OCI-M2 (cell line): ENCODE data around the gene KIF5C.
"Not testable (repeated sequence)": the region's sequence is repeated elsewhere in the genome, so short reads cannot be mapped to it uniquely, and the experiment has no call there.

Source experiments
- DNase-seq: peaks from one replicate; lab custom pipeline; 2025; ENCODE audit not compliant: unreplicated experiment; lab: John Stamatoyannopoulos, UW

The KIF5C gene

GRCh38 chr2:148874868-148875341 lies at the start of gene KIF5C:
KIF5C (plus strand) TSS chr2:148875227; CDS start chr2:148875618, 391 bp downstream.
- no peak for DNase-seq

- no peak for DNase-seq
These were observed 48.2 kb upstream of the KIF5C start for GRCh38 chr2:148826791-148827190.

DNA sequence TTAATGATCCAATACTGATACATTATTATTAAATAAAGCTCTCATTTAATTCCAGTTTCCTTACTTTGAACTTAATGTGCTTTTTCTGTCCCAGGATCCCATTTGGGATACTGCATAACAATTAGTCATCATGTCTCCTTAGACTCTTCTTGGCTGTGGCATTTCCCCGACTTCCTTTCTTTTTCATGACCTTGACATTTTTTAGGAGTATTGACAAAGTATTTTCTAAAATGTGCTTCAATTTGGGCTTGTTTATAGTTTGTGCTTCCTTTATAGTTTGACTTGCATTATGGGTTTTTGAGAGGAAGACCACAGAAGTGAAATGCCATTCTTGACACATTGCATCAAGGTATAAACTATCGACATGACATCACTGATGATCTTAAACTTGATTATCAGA lies 46.1 kb upstream of the KIF5C start:
- no peak for DNase-seq

DNA sequence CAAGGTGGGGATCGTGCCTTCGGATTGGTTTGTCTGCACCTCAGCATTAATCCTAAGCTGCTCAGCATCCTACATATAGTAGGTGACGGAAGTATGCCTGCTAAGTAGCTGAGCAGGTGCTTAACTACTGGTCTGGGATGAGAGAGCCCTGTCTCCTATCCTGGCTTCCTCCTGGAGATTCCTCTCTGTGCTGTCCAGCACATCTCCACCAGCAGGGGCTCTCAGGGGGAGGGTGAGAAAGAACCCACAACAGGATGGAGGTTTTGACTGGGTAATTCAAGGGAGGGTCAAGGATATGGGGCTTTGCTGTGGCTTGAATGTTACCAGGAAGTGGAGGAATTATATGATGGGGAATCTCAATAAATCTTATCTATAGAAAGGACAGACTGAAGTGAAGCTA lies 45.4 kb upstream of the KIF5C start:
- no peak for DNase-seq

- DNase-seq = no peak
These were observed 42.4 kb upstream of the KIF5C start for GRCh38 chr2:148832637-148833036.

DNA sequence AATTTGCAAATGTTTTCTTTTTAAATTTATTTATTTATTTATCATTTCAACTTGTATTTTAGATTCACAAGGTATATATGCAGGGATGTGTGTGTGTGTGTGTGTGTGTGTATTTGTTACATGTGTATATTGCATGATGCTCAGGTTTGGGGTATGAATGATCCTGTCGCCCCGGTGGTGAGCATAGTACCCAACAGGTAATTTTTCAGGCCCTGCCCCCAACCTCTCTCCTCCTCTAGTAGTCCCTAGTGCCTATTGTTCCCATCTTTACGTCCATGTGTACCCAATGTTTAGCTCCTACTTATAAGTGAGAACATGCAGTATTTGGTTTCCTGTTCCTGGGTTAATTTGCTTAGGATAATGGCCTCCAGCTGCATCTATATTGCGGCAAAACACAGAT lies 33.0 kb upstream of the KIF5C start:
- no peak for DNase-seq

DNA sequence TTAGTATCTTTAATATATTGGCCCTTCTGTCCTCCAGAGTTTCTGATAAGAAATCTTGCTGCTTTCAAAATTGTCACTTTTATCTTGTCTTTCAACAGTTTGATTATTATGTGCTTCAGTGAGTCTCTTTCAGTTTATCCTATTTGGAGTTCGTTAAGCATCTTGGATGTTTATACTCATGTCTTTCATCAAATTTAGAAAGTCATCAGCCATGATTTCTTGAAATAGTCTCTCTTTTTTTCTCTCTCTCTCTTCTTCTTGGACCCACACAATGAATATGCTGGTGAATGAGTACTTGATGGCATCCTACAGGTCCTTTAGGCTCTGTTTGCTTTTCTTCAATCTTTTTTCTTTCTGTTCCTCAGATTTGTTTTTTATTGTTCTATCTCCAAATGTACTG lies 26.9 kb upstream of the KIF5C start:
- no peak for DNase-seq

GRCh38 chr2:148853458-148853857 lies 21.6 kb upstream of the KIF5C start:
- no peak for DNase-seq

DNA sequence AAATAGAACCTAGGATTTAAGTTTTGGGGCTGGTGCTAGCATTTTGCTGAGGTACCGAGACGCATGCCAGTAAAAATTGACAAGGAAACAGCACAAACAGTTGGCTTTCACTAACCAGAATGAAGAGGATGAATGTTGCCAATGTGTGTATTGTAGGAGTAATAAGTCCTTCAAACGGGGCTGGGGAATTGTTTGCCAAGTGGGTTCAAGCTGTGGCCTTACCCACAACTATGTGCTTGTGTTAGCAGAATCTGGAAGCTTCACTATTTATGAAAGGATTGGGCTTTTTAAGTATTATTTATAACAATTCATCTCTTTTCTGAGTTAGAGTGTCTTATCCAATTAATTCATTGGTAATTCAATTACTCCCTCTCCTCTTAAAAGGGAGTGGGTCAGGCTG lies 15.0 kb upstream of the KIF5C start:
- DNase-seq = no peak

DNA sequence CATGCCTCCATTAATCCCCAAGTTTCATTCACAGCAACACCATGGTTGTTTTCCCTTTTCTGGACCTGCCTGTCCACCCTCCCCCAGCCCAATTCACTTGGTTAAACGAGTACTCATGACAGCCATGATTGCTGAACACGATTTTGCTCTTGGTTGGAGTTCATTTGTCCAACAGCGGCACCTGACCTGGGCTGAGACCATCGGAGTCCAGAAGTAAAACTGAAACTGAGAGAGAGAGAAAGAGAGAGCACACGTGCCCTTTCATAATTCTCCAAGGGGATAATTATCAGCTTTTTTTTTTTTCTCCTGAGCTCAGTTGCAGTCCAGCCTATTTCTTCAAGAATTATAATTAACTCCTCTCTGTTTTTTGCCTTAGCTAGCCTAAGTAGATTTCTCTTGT lies 13.7 kb upstream of the KIF5C start:
- DNase-seq = no peak

DNA sequence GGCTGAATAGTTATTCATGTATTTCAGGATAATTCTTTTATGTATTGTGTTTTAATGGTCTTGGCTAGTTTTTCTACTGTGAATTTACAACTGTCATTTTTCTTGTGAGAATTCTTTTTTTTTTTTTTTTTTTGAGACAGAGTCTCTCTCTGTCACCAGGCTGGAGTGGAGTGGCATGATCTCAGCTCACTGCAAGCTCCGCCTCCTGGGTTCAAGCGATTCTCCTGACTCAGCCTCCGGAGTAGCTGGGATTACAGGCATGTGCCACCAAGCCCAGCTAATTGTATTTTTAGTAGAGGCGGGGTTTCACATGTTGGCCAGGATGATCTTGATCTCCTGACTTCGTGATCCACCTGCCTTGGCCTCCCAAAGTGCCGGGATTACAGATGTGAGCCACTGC lies 12.5 kb upstream of the KIF5C start:
- not testable (repeated sequence) for DNase-seq

DNA sequence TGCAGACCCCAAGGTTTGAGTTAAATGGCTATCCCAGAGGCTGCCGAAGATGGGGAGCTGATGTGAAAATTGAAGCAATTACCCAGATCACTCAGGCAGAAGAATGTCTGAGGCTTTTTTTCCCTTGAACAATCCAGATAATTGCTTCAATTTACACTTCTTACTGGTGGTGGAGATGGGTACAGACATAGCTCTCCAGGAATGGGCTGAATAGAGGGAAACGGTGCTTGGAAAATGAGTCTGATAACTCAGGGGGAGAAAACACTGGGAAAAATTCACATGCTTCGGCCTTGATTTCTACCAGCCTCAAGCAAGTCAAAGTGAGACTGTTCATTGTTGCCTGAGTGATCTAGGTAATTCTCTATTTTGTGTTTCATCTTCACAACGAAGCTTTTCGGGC lies 9.5 kb upstream of the KIF5C start:
- DNase-seq = no peak

GRCh38 chr2:148866091-148866490 lies 8.9 kb upstream of the KIF5C start:
- DNase-seq = no peak

GRCh38 chr2:148867079-148867769 lies 7.8 kb upstream of the KIF5C start:
- no peak for DNase-seq

DNA sequence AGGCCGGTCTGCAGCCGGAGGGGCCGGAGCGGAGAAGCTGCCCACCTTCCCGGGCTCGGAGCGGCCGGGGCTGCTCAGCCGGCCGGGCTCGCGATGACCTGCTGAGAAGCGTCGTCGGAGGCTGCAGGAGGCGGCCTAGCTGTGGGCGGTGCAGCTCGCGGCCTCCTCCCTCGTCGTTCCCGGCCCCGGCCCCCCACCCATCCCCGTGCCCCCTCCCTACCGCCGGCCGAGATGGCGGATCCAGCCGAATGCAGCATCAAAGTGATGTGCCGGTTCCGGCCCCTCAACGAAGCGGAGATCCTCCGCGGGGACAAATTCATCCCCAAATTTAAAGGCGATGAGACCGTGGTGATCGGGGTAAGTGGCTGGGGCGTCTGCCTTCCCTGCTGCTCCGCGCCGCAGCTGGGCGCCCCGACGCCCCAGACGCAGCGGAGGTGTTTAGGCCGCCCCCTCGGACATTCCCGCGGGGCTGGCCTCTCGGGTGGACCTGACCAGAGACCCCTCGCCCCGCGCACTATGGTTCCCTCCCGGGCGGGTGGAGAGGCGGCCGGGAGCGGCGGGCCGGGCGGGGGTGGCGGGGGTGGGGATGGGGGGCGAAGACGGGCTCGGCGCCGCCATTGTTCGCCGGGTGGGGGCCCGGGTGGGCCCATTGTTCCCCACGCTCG lies 492 bp downstream of the KIF5C start:
- DNase-seq = no peak

DNA sequence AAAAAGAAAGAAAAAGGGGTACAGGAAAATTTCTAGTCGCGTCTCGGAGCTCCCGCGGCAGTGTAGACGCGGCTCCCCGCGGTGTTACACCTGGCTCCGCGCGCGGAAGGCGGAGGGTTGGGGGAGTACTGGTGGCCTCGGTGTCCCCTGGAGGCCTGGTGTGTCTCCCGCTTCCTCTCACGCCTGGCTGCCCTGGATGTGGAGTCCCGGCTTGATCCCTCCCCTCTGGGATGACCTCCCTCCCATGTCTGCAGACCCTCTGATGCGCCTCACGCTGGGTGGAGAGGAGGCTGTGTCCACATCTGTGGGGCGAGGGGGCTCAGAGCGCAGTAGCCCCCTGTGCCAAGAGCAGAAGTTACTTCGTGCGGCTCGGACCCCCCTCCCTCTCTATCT lies 1.2 kb downstream of the KIF5C start:
- DNase-seq = no peak

DNA sequence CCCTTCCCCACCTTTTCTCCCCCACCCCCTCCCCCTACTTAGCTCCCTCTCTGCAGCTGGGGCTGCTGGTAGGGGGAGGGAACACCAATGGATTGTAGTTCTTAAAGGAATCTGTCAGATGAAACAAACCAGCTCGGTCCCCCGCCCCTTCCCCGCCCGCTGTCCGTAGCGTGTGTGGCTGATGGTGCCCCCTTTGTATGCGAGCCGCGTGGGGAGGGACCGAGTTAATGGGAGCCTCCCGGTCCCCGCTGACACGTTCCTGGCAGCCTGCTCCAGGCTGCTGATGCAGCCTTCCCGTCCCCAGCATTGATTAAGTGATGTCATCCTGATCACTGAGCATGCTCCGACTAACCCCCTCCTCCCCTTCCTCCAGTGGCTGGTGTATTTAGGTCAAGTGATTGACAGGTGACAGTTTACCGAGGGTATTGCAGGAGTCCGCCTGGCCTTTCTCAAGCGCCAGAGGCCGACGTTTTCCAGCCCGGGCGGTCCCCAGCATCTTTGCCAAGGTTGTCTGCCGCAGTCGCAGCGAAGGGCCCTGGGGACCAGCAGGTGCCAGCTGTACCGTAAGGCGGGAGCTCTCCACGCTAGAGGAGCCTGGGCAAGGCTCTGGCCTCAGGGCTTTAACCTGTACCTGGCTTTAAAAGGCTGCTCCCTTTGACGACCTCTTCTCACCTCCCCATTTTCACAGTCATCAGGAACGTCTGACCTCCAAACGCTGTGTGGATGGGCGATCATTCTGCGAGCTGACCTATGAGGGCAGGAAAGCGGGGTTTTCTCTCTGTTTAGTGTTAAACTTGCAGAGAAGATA lies 1.8 kb downstream of the KIF5C start:
- no peak for DNase-seq

DNA sequence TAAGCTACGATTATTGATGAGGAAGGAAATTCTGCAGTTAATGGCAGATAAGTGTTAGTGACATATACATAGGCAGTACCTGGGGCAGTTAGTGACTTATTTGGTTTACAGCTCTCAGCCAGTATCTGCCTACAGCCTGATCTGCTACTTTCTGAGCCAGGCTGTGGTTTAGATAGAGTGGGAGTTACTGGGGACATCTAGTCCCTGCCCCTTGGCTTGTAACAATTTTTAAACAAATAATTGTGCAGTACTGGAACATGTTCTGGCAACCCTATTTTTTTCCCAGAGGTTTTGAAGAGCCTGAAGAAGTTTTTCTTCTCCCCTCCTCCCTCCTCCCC lies 2.3 kb downstream of the KIF5C start:
- DNase-seq = no peak

DNA sequence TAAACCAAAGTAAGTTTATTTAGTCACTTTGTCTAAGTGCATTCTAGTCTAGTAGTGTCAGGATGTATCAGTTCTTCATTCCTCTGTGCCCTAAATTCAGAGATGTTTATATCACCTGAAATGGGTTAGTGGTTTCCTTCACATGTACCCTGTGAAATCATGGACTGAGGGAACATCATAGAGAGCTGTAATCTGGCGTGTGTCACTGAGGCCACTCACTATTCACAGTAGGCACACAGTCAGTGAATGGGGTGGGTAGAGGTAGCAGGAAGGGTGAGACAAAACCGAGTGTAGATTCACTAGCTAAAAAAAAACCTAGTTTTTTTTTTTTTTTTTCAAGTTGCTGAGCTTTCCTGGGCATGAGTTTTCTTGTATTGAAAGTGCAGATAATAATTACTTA lies 5.6 kb downstream of the KIF5C start:
- no peak for DNase-seq

DNA sequence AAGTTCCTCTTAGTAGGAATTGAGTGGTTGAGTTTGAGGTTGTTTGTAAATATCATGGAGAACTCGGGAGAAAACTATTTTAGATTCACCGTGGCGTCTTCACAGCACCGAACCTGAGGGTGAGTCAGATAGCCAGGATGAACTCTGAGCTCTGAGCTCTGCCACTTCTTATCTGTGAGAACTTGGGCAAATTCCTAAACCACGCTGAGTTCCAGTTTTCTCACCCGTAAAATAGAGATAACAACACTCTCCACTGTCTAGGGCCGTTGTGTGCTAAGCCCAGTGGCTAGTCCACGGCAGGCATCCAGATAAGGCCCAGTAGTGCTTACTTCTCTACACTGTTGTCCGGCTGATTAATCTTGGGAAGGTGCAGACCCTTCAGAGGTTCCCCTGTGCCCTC lies 7.0 kb downstream of the KIF5C start:
- no peak for DNase-seq

DNA sequence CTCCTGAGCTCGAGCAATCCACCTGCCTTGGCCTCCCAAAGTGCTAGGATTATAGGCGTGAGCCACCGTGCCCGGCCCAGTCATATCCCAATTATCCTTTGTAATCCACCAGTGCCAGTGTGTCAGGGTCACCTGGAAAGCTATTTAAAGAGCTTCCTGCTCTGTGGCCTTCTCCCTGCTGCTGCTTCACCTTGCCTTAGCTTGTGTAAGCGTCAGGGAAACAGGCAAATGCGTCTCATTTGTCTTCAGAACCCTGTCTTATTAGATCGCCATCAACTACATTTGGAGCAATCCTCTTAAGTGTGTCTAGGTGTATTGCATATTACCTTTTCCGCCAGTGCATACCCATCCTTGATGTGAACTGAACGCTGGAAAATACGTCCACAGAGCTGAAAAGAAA lies 10.2 kb downstream of the KIF5C start:
- no peak for DNase-seq

- no peak for DNase-seq
These were observed 11.0 kb downstream of the KIF5C start for GRCh38 chr2:148885988-148886387.
